ENCODE results near the gene ZFP90. TPM values are rescaled to one million over a fixed set of nuclear protein-coding genes. Genes with fewer than 3 reads are reported as not detected.

ZFP90 gene
- total and polyA plus RNA-seq, 7 donors: 6.9 to 14.0 (median 10.8) TPM

GRCh38 chr16:68617734-68618133 is 78.6 kb downstream of the ZFP90 start:
- H3K4me3 ChIP-seq: no peak overlapping the region
- TF ChIP-seq CTCF (IDR thresholded peaks at IDR 0.05): no peak
- no peaks in the 10 kb centered on the region for H3K27me3 ChIP-seq (ENCODE audit: insufficient read depth in 3 of 3, low read length in 2 of 3)
- H3K36me3 ChIP-seq (ENCODE audit: insufficient read depth in 1 of 2, low read depth in 1 of 2): no peaks in the 10 kb centered on the region
- H3K4me1 ChIP-seq: no peaks in the 10 kb centered on the region
- no peak overlapping the region for H3K27ac ChIP-seq
- 72 to 77% (median 72%) methylated on average over 7 of the region's 7 CpGs for WGBS, 3 donors
- ATAC-seq (no peak), DNase-seq (no peak)
- intact Hi-C loops (cut with DNase I): no loop called here
- H3K9me3 ChIP-seq: peaks cover 5% of the 10 kb centered on the region

Other genes with a start within 250 kb of the ZFP90 start
- 10 to 100 TPM in 2 of 4 donors, 1 to 10 TPM in 2; 7.9 to 12.6 (median 9.9) TPM for gene SLC7A6OS, start 228.3 kb upstream of the ZFP90 start, total RNA-seq
- 10 to 100 TPM in 1 of 3 donors, 1 to 10 TPM in 2; 5.8 to 16.3 (median 9.5) TPM for gene SLC7A6OS, start 228.3 kb upstream of the ZFP90 start, polyA plus RNA-seq
- 10 to 100 TPM; 19.9 to 31.4 (median 26.6) TPM for gene PRMT7, start 228.3 kb upstream of the ZFP90 start, total RNA-seq
- gene PRMT7, start 228.3 kb upstream of the ZFP90 start, polyA plus RNA-seq: 10 to 100 TPM; 18.9 to 45.1 (median 20.4) TPM
- under 1 TPM; 0.04 to 0.21 (median 0.11) TPM for gene SMPD3, start 90.8 kb upstream of the ZFP90 start, total RNA-seq
- under 1 TPM; 0.04 to 0.18 (median 0.08) TPM for gene SMPD3, start 90.8 kb upstream of the ZFP90 start, polyA plus RNA-seq
- gene CDH3, start 106.0 kb downstream of the ZFP90 start, total RNA-seq: not detected
- gene CDH3, start 106.0 kb downstream of the ZFP90 start, polyA plus RNA-seq: under 1 TPM in 2 of 3 donors, not detected in 1; 0.05 to 0.21 TPM
- gene CDH1, start 198.0 kb downstream of the ZFP90 start, total RNA-seq: under 1 TPM in 2 of 4 donors, not detected in 2; 0.24 to 0.63 TPM
- gene CDH1, start 198.0 kb downstream of the ZFP90 start, polyA plus RNA-seq: under 1 TPM; 0.04 to 0.09 (median 0.06) TPM